Measurements from ENCODE around the gene TRIM26. TPM values are rescaled to one million over a fixed set of nuclear protein-coding genes. Genes with fewer than 3 reads are reported as not detected.
A peak's percentile ranks its signal among the peaks of the same experiment; 100 is the strongest.

TRIM26 gene
- total and polyA plus RNA-seq, 2 of the 13 experiments (the other 11 are each of a cell fraction or from before 2014, with no cell fraction given): 27.1 to 38.7 TPM

DNA sequence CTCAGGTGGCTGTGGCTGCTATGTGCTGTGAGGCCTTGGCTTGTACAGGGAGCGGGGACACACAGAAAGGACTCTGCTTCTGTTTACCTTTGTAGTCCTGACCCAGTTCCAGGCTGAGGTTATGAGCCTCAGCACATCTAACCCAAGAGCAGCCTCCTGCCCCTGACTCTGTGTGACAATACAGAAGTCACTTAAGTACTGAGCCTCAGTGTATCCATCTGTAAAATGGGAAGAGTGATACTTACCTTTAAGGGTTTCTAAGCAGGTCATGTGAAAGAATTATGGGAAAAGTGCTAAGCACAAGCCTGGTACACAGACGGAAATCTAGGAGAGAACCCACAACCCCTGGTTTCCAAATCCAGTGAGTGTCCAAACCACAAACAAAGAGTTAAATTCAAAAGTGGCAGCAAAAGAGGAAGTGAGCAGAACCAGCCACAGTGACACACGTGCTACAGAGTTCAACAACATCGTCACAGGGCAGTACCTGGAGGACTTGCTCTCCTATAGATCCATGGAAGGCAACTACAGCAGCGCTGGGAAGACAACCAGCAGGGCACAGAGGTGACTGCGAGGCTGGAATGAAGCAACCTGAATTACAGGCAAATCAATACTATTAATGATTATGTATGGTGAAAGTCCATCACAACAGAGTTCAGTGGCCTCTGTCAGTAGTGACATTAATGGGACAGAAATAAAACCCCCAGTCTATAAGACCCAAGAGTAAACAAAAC, 12.5 kb downstream of the TRIM26 start (continued):
- no peak for TF ChIP-seq ZNF20 (CRISPR knock-in tag; IDR thresholded peaks at IDR 0.05)
- TF ChIP-seq, protein P1, sequence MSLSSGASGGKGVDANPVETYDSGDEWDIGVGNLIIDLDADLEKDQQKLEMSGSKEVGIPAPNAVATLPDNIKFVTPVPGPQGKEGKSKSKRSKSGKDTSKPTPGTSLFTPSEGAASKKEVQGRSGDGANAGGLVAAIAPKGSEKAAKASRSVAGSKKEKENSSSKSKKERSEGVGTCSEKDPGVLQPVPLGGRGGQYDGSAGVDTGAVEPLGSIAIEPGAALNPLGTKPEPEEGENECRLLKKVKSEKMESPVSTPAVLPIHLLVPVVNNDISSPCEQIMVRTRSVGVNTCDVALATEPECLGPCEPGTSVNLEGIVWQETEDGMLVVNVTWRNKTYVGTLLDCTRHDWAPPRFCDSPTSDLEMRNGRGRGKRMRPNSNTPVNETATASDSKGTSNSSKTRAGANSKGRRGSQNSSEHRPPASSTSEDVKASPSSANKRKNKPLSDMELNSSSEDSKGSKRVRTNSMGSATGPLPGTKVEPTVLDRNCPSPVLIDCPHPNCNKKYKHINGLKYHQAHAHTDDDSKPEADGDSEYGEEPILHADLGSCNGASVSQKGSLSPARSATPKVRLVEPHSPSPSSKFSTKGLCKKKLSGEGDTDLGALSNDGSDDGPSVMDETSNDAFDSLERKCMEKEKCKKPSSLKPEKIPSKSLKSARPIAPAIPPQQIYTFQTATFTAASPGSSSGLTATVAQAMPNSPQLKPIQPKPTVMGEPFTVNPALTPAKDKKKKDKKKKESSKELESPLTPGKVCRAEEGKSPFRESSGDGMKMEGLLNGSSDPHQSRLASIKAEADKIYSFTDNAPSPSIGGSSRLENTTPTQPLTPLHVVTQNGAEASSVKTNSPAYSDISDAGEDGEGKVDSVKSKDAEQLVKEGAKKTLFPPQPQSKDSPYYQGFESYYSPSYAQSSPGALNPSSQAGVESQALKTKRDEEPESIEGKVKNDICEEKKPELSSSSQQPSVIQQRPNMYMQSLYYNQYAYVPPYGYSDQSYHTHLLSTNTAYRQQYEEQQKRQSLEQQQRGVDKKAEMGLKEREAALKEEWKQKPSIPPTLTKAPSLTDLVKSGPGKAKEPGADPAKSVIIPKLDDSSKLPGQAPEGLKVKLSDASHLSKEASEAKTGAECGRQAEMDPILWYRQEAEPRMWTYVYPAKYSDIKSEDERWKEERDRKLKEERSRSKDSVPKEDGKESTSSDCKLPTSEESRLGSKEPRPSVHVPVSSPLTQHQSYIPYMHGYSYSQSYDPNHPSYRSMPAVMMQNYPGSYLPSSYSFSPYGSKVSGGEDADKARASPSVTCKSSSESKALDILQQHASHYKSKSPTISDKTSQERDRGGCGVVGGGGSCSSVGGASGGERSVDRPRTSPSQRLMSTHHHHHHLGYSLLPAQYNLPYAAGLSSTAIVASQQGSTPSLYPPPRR (CRISPR knock-in tag; IDR thresholded peaks at IDR 0.05; ENCODE audit: borderline replicate concordance): no peak
- peak; percentile 41; the same call in 1 of the 2 replicates for TF ChIP-seq HDAC2 (CRISPR knock-in tag; IDR thresholded peaks at IDR 0.05)
- TF ChIP-seq ZNF570 (CRISPR knock-in tag; IDR thresholded peaks at IDR 0.05; ENCODE audit: borderline replicate concordance): no peak
- no peak for TF ChIP-seq HOXD1 (CRISPR knock-in tag; IDR thresholded peaks at IDR 0.05)
- no peak for TF ChIP-seq THYN1 (CRISPR knock-in tag; IDR thresholded peaks at IDR 0.05; ENCODE audit: borderline replicate concordance, low read depth)
- TF ChIP-seq ZFAT (CRISPR knock-in tag; conservative IDR thresholded peaks at IDR 0.05): no peak
- TF ChIP-seq ZNF766 (CRISPR knock-in tag; IDR thresholded peaks at IDR 0.05; ENCODE audit: borderline replicate concordance): no peak
- peak; percentile 65 for TF ChIP-seq PITX1 (CRISPR knock-in tag; IDR thresholded peaks at IDR 0.05)
- 0 out of 2 replicates have a peak, but pooled peaks have one; percentile 14 for TF ChIP-seq KAT2B (IDR thresholded peaks at IDR 0.05; ENCODE audit: borderline replicate concordance, low read depth, low read length)
- no peak for TF ChIP-seq ATRX (CRISPR knock-in tag; IDR thresholded peaks at IDR 0.05; ENCODE audit: borderline replicate concordance)
- no peak for TF ChIP-seq ZBTB21 (CRISPR knock-in tag; IDR thresholded peaks at IDR 0.05)
- TF ChIP-seq MIER2 (CRISPR knock-in tag; IDR thresholded peaks at IDR 0.05): no peak
- TF ChIP-seq TGIF2 (CRISPR knock-in tag; IDR thresholded peaks at IDR 0.05): no peak
- TF ChIP-seq ZNF749 (CRISPR knock-in tag; IDR thresholded peaks at IDR 0.05; ENCODE audit: borderline replicate concordance): no peak
- TF ChIP-seq ELF1 (CRISPR knock-in tag; IDR thresholded peaks at IDR 0.05): no peak
- TF ChIP-seq NFATC3 (CRISPR knock-in tag; IDR thresholded peaks at IDR 0.05): no peak
- TF ChIP-seq RAD51 (IDR thresholded peaks at IDR 0.05; ENCODE audit: borderline replicate concordance): no peak
- TF ChIP-seq RFX5 (IDR thresholded peaks at IDR 0.05; ENCODE audit: low read depth, low read length): no peak
- no peak for TF ChIP-seq SP140L (CRISPR knock-in tag; IDR thresholded peaks at IDR 0.05; ENCODE audit: borderline replicate concordance)
- TF ChIP-seq ATF7-NPFF (CRISPR knock-in tag; IDR thresholded peaks at IDR 0.05; ENCODE audit: low read depth): no peak
- TF ChIP-seq, protein P2, sequence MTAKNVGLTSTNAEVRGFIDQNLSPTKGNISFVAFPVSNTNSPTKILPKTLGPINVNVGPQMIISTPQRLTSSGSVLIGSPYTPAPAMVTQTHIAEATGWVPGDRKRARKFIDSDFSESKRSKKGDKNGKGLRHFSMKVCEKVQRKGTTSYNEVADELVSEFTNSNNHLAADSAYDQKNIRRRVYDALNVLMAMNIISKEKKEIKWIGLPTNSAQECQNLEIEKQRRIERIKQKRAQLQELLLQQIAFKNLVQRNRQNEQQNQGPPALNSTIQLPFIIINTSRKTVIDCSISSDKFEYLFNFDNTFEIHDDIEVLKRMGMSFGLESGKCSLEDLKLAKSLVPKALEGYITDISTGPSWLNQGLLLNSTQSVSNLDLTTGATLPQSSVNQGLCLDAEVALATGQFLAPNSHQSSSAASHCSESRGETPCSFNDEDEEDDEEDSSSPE (CRISPR knock-in tag; IDR thresholded peaks at IDR 0.05): no peak
- 0 out of 2 replicates have a peak, but pooled peaks have one; percentile 27 for TF ChIP-seq KDM5B (CRISPR knock-in tag; IDR thresholded peaks at IDR 0.05; ENCODE audit: borderline replicate concordance)
- TF ChIP-seq ZBTB20 (CRISPR knock-in tag; IDR thresholded peaks at IDR 0.05; ENCODE audit: borderline replicate concordance, low read depth): peak; percentile 52; the same call in 1 of the 2 replicates
- no peak for TF ChIP-seq ZNF598 (CRISPR knock-in tag; IDR thresholded peaks at IDR 0.05; ENCODE audit: borderline replicate concordance)
